Small intestine (tissue), 7 donors: ENCODE results near the gene ZNF625. TPM values are rescaled to one million over a fixed set of nuclear protein-coding genes. Genes with fewer than 3 reads are reported as not detected.
"Not testable (repeated sequence)": the region's sequence is repeated elsewhere in the genome, so short reads cannot be mapped to it uniquely, and the experiment has no call there.

Experiments
- DNase-seq, 2 donors: peaks; one replicate each; pipeline versions ENCODE4 v3.0.0 to v3.0.0-alpha.2; 2013
- FAIRE-seq: peaks from 2 replicates; lab custom pipeline; 2012; peaks lifted over from hg19 to GRCh38; lab: Jason Lieb, UNC
- H3K27ac ChIP-seq, 3 donors: one replicate each; pipeline ENCODE4 v1.5.1; 2013; ENCODE audit warnings: low read length in 2 of 3, mild to moderate bottlenecking in 2 of 3, control low read depth in 1 of 3, inconsistent platforms in 1 of 3, low read depth in 1 of 3, moderate library complexity in 1 of 3
- H3K27me3 ChIP-seq, 3 donors: one replicate each; pipeline ENCODE4 v1.6.1; 2013; ENCODE audit warnings: low read length in 3 of 3, inconsistent platforms in 1 of 3; ENCODE audit not compliant: control insufficient read depth in 3 of 3, insufficient read depth in 3 of 3
- H3K36me3 ChIP-seq, 3 donors: one replicate each; pipeline ENCODE4 v1.6.1; 2013; ENCODE audit warnings: low read length in 3 of 3, inconsistent platforms in 1 of 3, low read depth in 1 of 3, mild to moderate bottlenecking in 1 of 3, moderate library complexity in 1 of 3; ENCODE audit not compliant: control insufficient read depth in 3 of 3, insufficient read depth in 2 of 3
- H3K4me1 ChIP-seq, 3 donors: one replicate each; pipeline ENCODE4 v1.6.1; 2013; ENCODE audit warnings: low read length in 2 of 3, inconsistent platforms in 1 of 3, low read depth in 1 of 3, mild to moderate bottlenecking in 1 of 3, moderate library complexity in 1 of 3; ENCODE audit not compliant: control insufficient read depth in 3 of 3, insufficient read depth in 2 of 3
- H3K4me3 ChIP-seq, 3 donors: one replicate each; pipeline ENCODE4 v1.5.1; 2013; ENCODE audit warnings: low read length in 3 of 3, control low read depth in 1 of 3, inconsistent platforms in 1 of 3, low read depth in 1 of 3, mild to moderate bottlenecking in 1 of 3, moderate library complexity in 1 of 3
- H3K9me3 ChIP-seq, 2 donors: one replicate each; pipeline ENCODE4 v1.6.1; 2013; ENCODE audit warnings: low read depth in 1 of 2, low read length in 1 of 2; ENCODE audit not compliant: control insufficient read depth in 2 of 2, insufficient read depth in 1 of 2
- WGBS, 3 donors: extraction: QIAGEN DNeasy Blood & Tissue Kit; methylation state at CpG; one replicate each; pipeline ENCODE4 v1.1.7; 2013; 5-methylcytosine and 5-hydroxymethylcytosine counted together
- polyA plus RNA-seq, 4 donors: library from polyadenylated mRNA; stranded (reverse) in 3 of 4; unstranded in 1 of 4; fragments of 200-250 nt in 3 of 4; fragments of 120-200 nt in 1 of 4; gene quantifications; one replicate each; pipeline versions ENCODE4 v1.2.1 to v1.2.3, GENCODE V29; 2013
- donor health status: healthy with polysubstance abuse.
- donor health status: control.
- donor health status: control.
- donor health status: Bipolar disorder and iron deficiency.
- donor health status: healthy.

Gene ZNF625
- polyA plus RNA-seq, 4 donors = 1.3 to 4.8 TPM; not detected in 2

- no peak for FAIRE-seq
- WGBS, 3 donors = 76 to 81% (median 77%) methylated on average over 31 to 33 of the region's 33 CpGs
- H3K36me3 ChIP-seq = peaks cover 0 to 8% (median 0%) of the 10 kb centered on the region in 3 donors
Measured at GRCh38 chr19:12117201-12117970, 39.1 kb downstream of the ZNF625 start.

GRCh38 chr19:12113121-12113520 is 43.4 kb downstream of the ZNF625 start:
- peaks cover 0 to 56% of the 10 kb centered on the region in 2 donors for H3K9me3 ChIP-seq
- FAIRE-seq (no peak), DNase-seq (no peak)
- no peaks in the 10 kb centered on the region for H3K4me1 ChIP-seq
- no peak overlapping the region for H3K4me3 ChIP-seq
- H3K27ac ChIP-seq = no peak overlapping the region
- no peaks in the 10 kb centered on the region for H3K27me3 ChIP-seq
- peaks cover 1 to 11% (median 10%) of the 10 kb centered on the region in 3 donors for H3K36me3 ChIP-seq
- WGBS, 3 donors = 88 to 94% (median 93%) methylated on average over 5 of the region's 5 CpGs

More at GRCh38 chr19:12117201-12117970, 39.1 kb downstream of the ZNF625 start:
- Histone ChIP-seq H3K4me1 (no peaks in the 10 kb centered on the region), H3K9me3 (peaks cover 1 to 27% of the 10 kb centered on the region in 2 donors), H3K27ac (no peak overlapping the region), H3K27me3 (no peaks in the 10 kb centered on the region), H3K4me3 (no peak overlapping the region)
- DNase-seq = no peak

GRCh38 chr19:12112701-12113100 is 43.8 kb downstream of the ZNF625 start:
- H3K4me3 ChIP-seq = no peak overlapping the region
- no peaks in the 10 kb centered on the region for H3K4me1 ChIP-seq
- FAIRE-seq (no peak), DNase-seq (no peak)
- 76 to 89% (median 84%) methylated on average over 8 of the region's 8 CpGs for whole genome bisulfite sequencing, 3 donors
- H3K27me3 ChIP-seq = no peaks in the 10 kb centered on the region
- H3K27ac ChIP-seq = no peak overlapping the region
- peaks cover 0 to 60% of the 10 kb centered on the region in 2 donors for H3K9me3 ChIP-seq
- peaks cover 1 to 11% (median 10%) of the 10 kb centered on the region in 3 donors for H3K36me3 ChIP-seq

GRCh38 chr19:12111943-12112637 is 44.4 kb downstream of the ZNF625 start:
- Histone ChIP-seq H3K36me3 (peaks cover 1 to 11% (median 10%) of the 10 kb centered on the region in 3 donors), H3K4me1 (no peaks in the 10 kb centered on the region), H3K9me3 (peaks cover 0 to 60% of the 10 kb centered on the region in 2 donors), H3K27ac (no peak overlapping the region), H3K27me3 (no peaks in the 10 kb centered on the region), H3K4me3 (no peak overlapping the region)
- 94 to 96% (median 94%) methylated on average over 8 of the region's 8 CpGs for WGBS, 3 donors
- FAIRE-seq = no peak
- DNase-seq = no peak

- no peak for FAIRE-seq
- 48 to 49% (median 48%) methylated on average over 2 of the region's 2 CpGs for WGBS, 3 donors
- peaks cover 0 to 64% of the 10 kb centered on the region in 2 donors for H3K9me3 ChIP-seq
Measured at GRCh38 chr19:12111176-12111575, 45.4 kb downstream of the ZNF625 start.

GRCh38 chr19:12103909-12104308 is 52.6 kb downstream of the ZNF625 start:
- not testable (repeated sequence) for H3K27me3 ChIP-seq, DNase-seq, H3K36me3 ChIP-seq, FAIRE-seq, H3K4me3 ChIP-seq, H3K27ac ChIP-seq, H3K4me1 ChIP-seq
- 91 to 98% (median 93%) methylated on average over 4 of the region's 4 CpGs for WGBS, 3 donors
- peaks cover 0 to 40% of the 10 kb centered on the region in 2 donors for H3K9me3 ChIP-seq

More at GRCh38 chr19:12111176-12111575, 45.4 kb downstream of the ZNF625 start:
- H3K4me3 ChIP-seq = no peak overlapping the region
- DNase-seq = no peak
- H3K4me1 ChIP-seq = no peaks in the 10 kb centered on the region
- peaks cover 1 to 15% (median 10%) of the 10 kb centered on the region in 3 donors for H3K36me3 ChIP-seq
- no peaks in the 10 kb centered on the region for H3K27me3 ChIP-seq
- H3K27ac ChIP-seq = no peak overlapping the region

- 89 to 97% (median 95%) methylated on average over 9 of the region's 9 CpGs for WGBS, 3 donors
- DNase-seq (no peak), FAIRE-seq (no peak)
- Histone ChIP-seq H3K27ac (no peak overlapping the region), H3K4me1 (no peaks in the 10 kb centered on the region), H3K9me3 (peaks cover 0 to 19% of the 10 kb centered on the region in 2 donors), H3K27me3 (no peaks in the 10 kb centered on the region), H3K4me3 (no peak overlapping the region), H3K36me3 (peaks cover 0 to 9% (median 0%) of the 10 kb centered on the region in 3 donors)
Measured at GRCh38 chr19:12098040-12098439, 58.5 kb downstream of the ZNF625 start.

GRCh38 chr19:12095111-12095790 is 61.3 kb downstream of the ZNF625 start:
- Histone ChIP-seq H3K4me1 (no peaks in the 10 kb centered on the region), H3K4me3 (no peak overlapping the region), H3K27me3 (no peaks in the 10 kb centered on the region), H3K27ac (no peak overlapping the region), H3K9me3 (peaks cover 0 to 19% of the 10 kb centered on the region in 2 donors), H3K36me3 (peaks cover 0 to 9% (median 0%) of the 10 kb centered on the region in 3 donors)
- no peak for FAIRE-seq
- WGBS, 3 donors = 95 to 99% (median 97%) methylated on average over 4 of the region's 4 CpGs
- no peak for DNase-seq
